IMR-90 (cell line): ENCODE data around the gene FRMD6. TPM values are rescaled to one million over a fixed set of nuclear protein-coding genes. Genes with fewer than 3 reads are reported as not detected.

ENCODE experiments used
- ATAC-seq: fragments of 200-7000 bp; cut with Tn5 transposase; 2 replicates; pipeline ENCODE4 v1.9.1; 2020; ENCODE audit warnings: low read depth, mild to moderate bottlenecking, moderate library complexity
- BruUV-seq: library from RNA; stranded (reverse); fragments of 400-500 nt; replicated peaks from 2 replicates; lab custom pipeline; 2021; lab: Mats Ljungman, UMichigan
- CTCF ChIA-PET: fragments of 300-600 bp; formaldehyde crosslinking; extraction: SDS; loops from one replicate; lab custom pipeline; 2021; ENCODE audit warnings: antibody characterized with exemption; lab: Yijun Ruan, JAX
- POLR2A ChIA-PET: fragments of 300-600 bp; sonication (Branson Sonifier 250); formaldehyde crosslinking; loops from one replicate; lab custom pipeline; 2022; ENCODE audit warnings: antibody characterized with exemption; ENCODE audit not compliant: unreplicated experiment; lab: Charles Lee
- DNase-seq: peaks from one replicate; pipeline ENCODE4 v3.0.0; 2013
- H2AFZ ChIP-seq: replicated peaks from 2 replicates; pipeline ENCODE3; 2013; ENCODE audit warnings: low read length, mild to moderate bottlenecking; ENCODE audit not compliant: poor library complexity
- H2AK5ac ChIP-seq: 2 replicates; pipeline ENCODE4 v1.6.1; 2013; ENCODE audit warnings: low read depth, low read length, inconsistent platforms
- H2AK9ac ChIP-seq: replicated peaks from 2 replicates; pipeline ENCODE3; 2013; ENCODE audit warnings: mild to moderate bottlenecking, low read depth, low read length, moderate library complexity; ENCODE audit not compliant: poor library complexity
- H2BK120ac ChIP-seq: 2 replicates; pipeline ENCODE4 v1.6.1; 2013; ENCODE audit warnings: low read depth, low read length, inconsistent platforms
- H2BK15ac ChIP-seq: 3 replicates; pipeline ENCODE4 v1.6.1; 2013; ENCODE audit warnings: low read depth, low read length, inconsistent platforms
- H2BK20ac ChIP-seq: 2 replicates; pipeline ENCODE4 v1.6.1; 2013; ENCODE audit warnings: low read depth, mild to moderate bottlenecking, inconsistent platforms, low read length, moderate library complexity
- H2BK5ac ChIP-seq: 2 replicates; pipeline ENCODE4 v1.6.1; 2013; ENCODE audit warnings: mild to moderate bottlenecking, low read depth, low read length, inconsistent platforms; ENCODE audit not compliant: poor library complexity, severe bottlenecking
- H3K14ac ChIP-seq: replicated peaks from 2 replicates; pipeline ENCODE4 v1.6.1; 2013; ENCODE audit warnings: low read depth, low read length, inconsistent platforms
- H3K18ac ChIP-seq: 2 replicates; pipeline ENCODE4 v1.6.1; 2013; ENCODE audit warnings: low read depth, low read length, control low read depth
- H3K23ac ChIP-seq: 2 replicates; pipeline ENCODE4 v1.6.1; 2013; ENCODE audit warnings: low read depth, low read length, inconsistent platforms
- H3K27ac ChIP-seq: 2 replicates; pipeline ENCODE4 v1.5.1; 2013; ENCODE audit warnings: mild to moderate bottlenecking, control low read depth, low read length; ENCODE audit not compliant: insufficient read depth
- H3K27me3 ChIP-seq: 2 replicates; pipeline ENCODE4 v1.6.1; 2013; ENCODE audit warnings: low read length; ENCODE audit not compliant: control insufficient read depth, insufficient read depth
- H3K36me3 ChIP-seq: 2 replicates; pipeline ENCODE4 v1.6.1; 2013; ENCODE audit warnings: low read length, mixed read lengths; ENCODE audit not compliant: control insufficient read depth, insufficient read depth
- H3K4ac ChIP-seq: 2 replicates; pipeline ENCODE4 v1.6.1; 2013; ENCODE audit warnings: low read depth, low read length, inconsistent platforms
- H3K4me1 ChIP-seq: 2 replicates; pipeline ENCODE4 v1.6.1; 2013; ENCODE audit warnings: low read length, mixed read lengths; ENCODE audit not compliant: control insufficient read depth, insufficient read depth
- H3K4me2 ChIP-seq: 2 replicates; pipeline ENCODE4 v1.6.1; 2013; ENCODE audit warnings: low read depth, mild to moderate bottlenecking, control low read depth, low read length, moderate library complexity
- H3K4me3 ChIP-seq: 2 replicates; pipeline ENCODE4 v1.5.1; 2013; ENCODE audit warnings: low read depth, mild to moderate bottlenecking, control low read depth, low read length, moderate library complexity; ENCODE audit not compliant: insufficient read depth
- H3K56ac ChIP-seq: 2 replicates; pipeline ENCODE4 v1.6.1; 2013; ENCODE audit warnings: low read length, inconsistent platforms; ENCODE audit not compliant: insufficient read depth; ENCODE audit errors: extremely low read depth
- H3K79me1 ChIP-seq, 2 experiments: 2 replicates each; pipeline ENCODE4 v1.6.1; 2013; ENCODE audit warnings: low read length in 2 of 2, inconsistent platforms in 1 of 2, low read depth in 1 of 2
- H3K9ac ChIP-seq: 2 replicates; pipeline ENCODE4 v1.6.1; 2013; ENCODE audit warnings: low read depth, low read length, control low read depth
- H3K9me1 ChIP-seq: 2 replicates; pipeline ENCODE4 v1.6.1; 2013; ENCODE audit warnings: low read length, inconsistent platforms; ENCODE audit not compliant: insufficient read depth
- H3K9me3 ChIP-seq: 2 replicates; pipeline ENCODE4 v1.6.1; 2013; ENCODE audit warnings: low read length; ENCODE audit not compliant: control insufficient read depth, insufficient read depth
- H4K20me1 ChIP-seq: 2 replicates; pipeline ENCODE4 v1.6.1; 2013; ENCODE audit warnings: low read length, inconsistent platforms; ENCODE audit not compliant: insufficient read depth
- H4K5ac ChIP-seq: 2 replicates; pipeline ENCODE4 v1.6.1; 2013; ENCODE audit warnings: mild to moderate bottlenecking, low read depth, low read length, control low read depth
- H4K8ac ChIP-seq, 2 experiments: 2 replicates each; pipeline ENCODE4 v1.6.1; 2013; ENCODE audit warnings: low read depth in 2 of 2, low read length in 2 of 2, control low read depth in 1 of 2, inconsistent platforms in 1 of 2
- H4K91ac ChIP-seq: 2 replicates; pipeline ENCODE4 v1.6.1; 2013; ENCODE audit warnings: low read depth, low read length, inconsistent platforms; ENCODE audit not compliant: insufficient read depth
- CEBPB ChIP-seq: IDR thresholded peaks from 2 replicates; pipeline ENCODE4 v1.6.1; 2012; ENCODE audit warnings: low read depth, low read length, improper control_type of control experiment
- POLR2A ChIP-seq: IDR thresholded peaks from 2 replicates; pipeline ENCODE4 v1.6.1; 2012; ENCODE audit warnings: mild to moderate bottlenecking, low read depth, low read length
- WGBS, 2 experiments: methylation state at CpG; one replicate each; pipeline versions ENCODE4 v1.1.5 to v1.1.7; 2013; ENCODE audit warnings: missing lambda C conversion rate in 2 of 2; ENCODE audit not compliant: insufficient read length in 1 of 2; ENCODE audit errors: extremely low coverage in 2 of 2; 5-methylcytosine and 5-hydroxymethylcytosine counted together
- dilution Hi-C: fragments of 300-500 bp; cut with HindIII; formaldehyde crosslinking; loops from one replicate; pipeline ENCODE4 v1.14.3; 2018; ENCODE audit warnings: low sequenced_read_pairs; ENCODE audit not compliant: unreplicated experiment
- in situ Hi-C: fragments of 300-500 bp; cut with MboI; formaldehyde crosslinking; loops from 3 replicates; pipeline ENCODE4 v1.14.3; 2019; ENCODE audit warnings: low sequenced_read_pairs, inconsistent platforms, mixed read lengths
- intact Hi-C: fragments of 100-400 bp; cut with micrococcal nuclease; formaldehyde crosslinking; loops from 2 replicates; pipeline ENCODE4 v1.10.0; 2022
- polyA plus RNA-seq, 3 experiments: library from polyadenylated mRNA; depleted of rRNA; stranded (reverse); fragments of >200 nt; gene quantifications; 2 replicates each; pipeline ENCODE4 v1.2.3, GENCODE V29; 2012; ENCODE audit warnings: low replicate concordance in 1 of 3
- total RNA-seq: library from RNA; depleted of rRNA; stranded (reverse); fragments of >200 nt; gene quantifications from 2 replicates; pipeline ENCODE4 v1.2.3, GENCODE V29; 2012
- TF ChIP-seq, protein P1 (sequence below): fragments of 150-350 bp; IDR thresholded peaks from 2 replicates; pipeline ENCODE4 v1.6.1; 2017; ENCODE audit warnings: mild to moderate bottlenecking, antibody characterized with exemption, low read length, low read depth

The FRMD6 gene
- total and polyA plus RNA-seq, 2 of the 4 experiments (the other 2 are of a cell fraction), result 243 to 682 TPM

DNA sequence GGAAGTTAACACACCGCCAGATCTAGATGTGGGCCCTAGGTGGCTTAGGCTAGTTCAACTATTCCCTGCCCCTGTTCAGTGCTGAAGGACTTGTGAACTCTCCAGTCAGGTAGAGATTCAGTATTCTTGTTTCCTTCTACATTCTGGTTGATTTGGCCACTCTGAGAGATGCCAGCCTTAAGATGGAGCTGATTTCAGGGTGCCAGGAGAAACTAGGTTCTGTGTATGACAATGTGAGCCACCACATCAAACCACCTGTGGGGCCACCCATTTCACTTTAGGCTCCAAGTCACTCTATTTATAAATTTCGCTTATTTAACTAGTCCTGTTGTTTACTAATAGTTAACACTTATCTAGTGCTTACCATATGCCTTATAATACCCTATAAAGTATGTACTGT, 26.0 kb downstream of the FRMD6 start:
- Histone ChIP-seq H2AK9ac (no peak overlapping the region), H3K79me1 (peaks cover 2 to 64% of the 10 kb centered on the region in 2 experiments; a peak in 3 of 4 replicates), H3K14ac (no peak overlapping the region), H2BK15ac (no peak overlapping the region), H3K9ac (no peak overlapping the region), H3K4me1 (peaks cover 27% of the 10 kb centered on the region), H3K36me3 (peaks cover 3% of the 10 kb centered on the region), H4K5ac (no peak overlapping the region), H3K4me3 (no peak overlapping the region), H2AK5ac (peak overlapping the region; percentile 13; the same call in 1 of the 2 replicates), H3K9me3 (no peaks in the 10 kb centered on the region), H3K27ac (peak overlapping the region; percentile 51; the same call in 1 of the 2 replicates), H3K18ac (0 out of 2 replicates have a peak overlapping the region, but pooled peaks have one; percentile 48), H3K9me1 (peaks cover 37% of the 10 kb centered on the region), H3K23ac (0 out of 2 replicates have a peak overlapping the region, but pooled peaks have one; percentile 23), H2BK120ac (no peak overlapping the region), H4K8ac (peak overlapping the region in 1 of 2 experiments; percentile 36; a peak in 1 of 4 replicates), H3K27me3 (no peaks in the 10 kb centered on the region), H3K4ac (no peak overlapping the region), H3K56ac (no peak overlapping the region), H4K91ac (no peak overlapping the region), H2AFZ (no peak overlapping the region), H2BK5ac (peak overlapping the region; percentile 69), H3K4me2 (0 out of 2 replicates have a peak overlapping the region, but pooled peaks have one; percentile 12), H4K20me1 (peaks cover 89% of the 10 kb centered on the region), H2BK20ac (no peak overlapping the region)
- in situ Hi-C loops (no loop called here), intact Hi-C loops (loop anchor here (2.0 kb wide), 1 partner anchor 15 kb away; no protein-coding TSS in a partner anchor), dilution Hi-C loops (no loop called here)
- WGBS, 2 experiments, result no CpG with 5 or more reads among the region's 2 CpGs
- ChIA-PET POLR2A (no interaction called here), CTCF (interaction anchor here (1.4 kb wide), 1 partner anchor 395 kb away, joined by 3 read pairs; no protein-coding TSS in a partner anchor)
- TF ChIP-seq POLR2A (no peak), CEBPB (no peak)
- TF ChIP-seq, protein P1, sequence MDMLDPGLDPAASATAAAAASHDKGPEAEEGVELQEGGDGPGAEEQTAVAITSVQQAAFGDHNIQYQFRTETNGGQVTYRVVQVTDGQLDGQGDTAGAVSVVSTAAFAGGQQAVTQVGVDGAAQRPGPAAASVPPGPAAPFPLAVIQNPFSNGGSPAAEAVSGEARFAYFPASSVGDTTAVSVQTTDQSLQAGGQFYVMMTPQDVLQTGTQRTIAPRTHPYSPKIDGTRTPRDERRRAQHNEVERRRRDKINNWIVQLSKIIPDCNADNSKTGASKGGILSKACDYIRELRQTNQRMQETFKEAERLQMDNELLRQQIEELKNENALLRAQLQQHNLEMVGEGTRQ, result no peak
- no TSS peak for BruUV-seq
- no peak for ATAC-seq
- DNase-seq, result no peak
